ENCODE results near the gene ZNF630. TPM values are rescaled to one million over a fixed set of nuclear protein-coding genes. Genes with fewer than 3 reads are reported as not detected.

Gene ZNF630
- total and polyA plus RNA-seq, 10 of the 15 experiments (the other 5 are each of a cell fraction or from before 2014, with no cell fraction given), result 0.96 to 1.9 (median 1.2) TPM

GRCh38 chrX:48043056-48043455, 28.4 kb downstream of the ZNF630 start (continued):
- TF ChIP-seq SREBF1 (IDR thresholded peaks at IDR 0.05; ENCODE audit: low read length), result no peak
- no peak for TF ChIP-seq GABPA (IDR thresholded peaks at IDR 0.05; ENCODE audit: low read depth)

GRCh38 chrX:48035891-48036290, 35.5 kb downstream of the ZNF630 start:
- Histone ChIP-seq H3K4me2 (ENCODE audit: control insufficient read depth, insufficient read depth) (no peak overlapping the region), H3K4me1 (ENCODE audit: control insufficient read depth, insufficient read depth, low read length) (no peaks in the 10 kb centered on the region), H3K79me2 (ENCODE audit: control insufficient read depth, insufficient read depth, low read length) (no peaks in the 10 kb centered on the region), H3K36me3 (ENCODE audit: control insufficient read depth in 2 of 2, insufficient read depth in 2 of 2, low read length in 1 of 2) (no peaks in the 10 kb centered on the region), H3K27ac (ENCODE audit: control insufficient read depth, insufficient read depth) (no peak overlapping the region), H4K20me1 (ENCODE audit: control insufficient read depth, insufficient read depth) (no peaks in the 10 kb centered on the region), H3K9me3 (replicated peaks; ENCODE audit: control insufficient read depth, insufficient read depth, low read length) (no peaks in the 10 kb centered on the region), H3K4me3 (no peak overlapping the region), H3K27me3 (replicated peaks in 1 of 2; ENCODE audit: control insufficient read depth in 2 of 2, insufficient read depth in 2 of 2, low read length in 1 of 2) (no peaks in the 10 kb centered on the region), H3K9ac (ENCODE audit: control insufficient read depth, insufficient read depth, low read length) (no peak overlapping the region), H2AFZ (ENCODE audit: control insufficient read depth, low read depth, low read length) (no peak overlapping the region)
- no peak for FAIRE-seq
- CTCF ChIA-PET, result interaction anchor here (1.2 kb wide), 1 partner anchor 9 kb away, joined by 4 read pairs; no protein-coding TSS in a partner anchor
- ATAC-seq, result no peak
- SMC1A ChIA-PET (ENCODE audit: uncharacterized antibody, unreplicated experiment), result no interaction called here
- RAD21 ChIA-PET (ENCODE audit: unreplicated experiment), result no interaction called here
- intact Hi-C loops (cut with micrococcal nuclease; ENCODE audit: unreplicated experiment) (no loop called here), in situ Hi-C loops (cut with MboI) (no loop called here)
- TF ChIP-seq ATF7 (IDR thresholded peaks at IDR 0.05; ENCODE audit: low read depth) (no peak), SREBF1 (IDR thresholded peaks at IDR 0.05; ENCODE audit: low read length) (no peak), DPF2 (IDR thresholded peaks at IDR 0.05) (no peak), MYC (IDR thresholded peaks at IDR 0.05; ENCODE audit: insufficient read depth, insufficient read length, insufficient replicate concordance, low read length, severe bottlenecking) (no peak), POLR2AphosphoS5 (IDR thresholded peaks at IDR 0.05; ENCODE audit: low read length) (no peak), RCOR1 (conservative IDR thresholded peaks at IDR 0.05; ENCODE audit: low read depth, low read length) (no peak), CHD4 (IDR thresholded peaks at IDR 0.05) (no peak), ESRRA (IDR thresholded peaks at IDR 0.05; ENCODE audit: low read length) (no peak), RELB (IDR thresholded peaks at IDR 0.05; ENCODE audit: low read depth) (no peak), CTCF (IDR thresholded peaks at IDR 0.05 in 2 of 3, conservative IDR thresholded peaks at IDR 0.05 in 1 of 3; ENCODE audit: control insufficient read depth in 2 of 3, extremely low read depth in 1 of 3, insufficient read depth in 1 of 3, low read depth in 3 of 3, low read length in 3 of 3) (no peak), ZNF687 (IDR thresholded peaks at IDR 0.05) (no peak), RAD51 (IDR thresholded peaks at IDR 0.05) (no peak)
- POLR2A ChIA-PET, result no interaction called here
- DNase-seq (ENCODE audit: low read depth, low spot score), result no peak
- 26% methylated on average over 4 of the region's 4 CpGs for WGBS (ENCODE audit: insufficient coverage, insufficient replicate concordance, low lambda C conversion rate, missing lambda C conversion rate)
- BruUV-seq (replicated peaks), result no TSS peak
